HL-60 (cell line): ENCODE results near the gene NKD1.

Experiments used
- DNase-seq, 2 experiments: peaks; one replicate each; pipeline ENCODE4 v3.0.0-alpha.2; 2010 to 2020; ENCODE audit warnings: low read depth in 1 of 2, low spot score in 1 of 2
- H3K27ac ChIP-seq: fragments of 250-450 bp; sonication (Bioruptor Pico); replicated peaks from 2 replicates; pipeline ENCODE4 v1.5.1; 2020; ENCODE audit warnings: mild to moderate bottlenecking, moderate library complexity
- H3K27me3 ChIP-seq: fragments of 250-450 bp; sonication (Bioruptor Pico); 2 replicates; pipeline ENCODE4 v1.5.1; 2021; ENCODE audit warnings: mild to moderate bottlenecking, moderate library complexity; ENCODE audit not compliant: insufficient read depth, poor library complexity, severe bottlenecking
- H3K4me3 ChIP-seq: replicated peaks from 2 replicates; pipeline ENCODE4 v1.5.1; 2011; ENCODE audit warnings: mild to moderate bottlenecking, control low read depth, low read length; ENCODE audit not compliant: insufficient read depth
- GABPA ChIP-seq: IDR thresholded peaks from 2 replicates; pipeline ENCODE4 v1.6.1; 2012; ENCODE audit warnings: low read depth
- POLR2AphosphoS5 ChIP-seq: IDR thresholded peaks from 2 replicates; pipeline ENCODE4 v1.6.1; 2012; ENCODE audit warnings: low read depth
- SPI1 ChIP-seq: IDR thresholded peaks from 2 replicates; pipeline ENCODE4 v1.6.1; 2012; ENCODE audit warnings: low read depth, mild to moderate bottlenecking, borderline replicate concordance
- TF ChIP-seq, protein P1 (sequence below): IDR thresholded peaks from one replicate; pipeline ENCODE4 v1.5.1; 2011; ENCODE audit warnings: low read length, control low read depth, inconsistent platforms; ENCODE audit not compliant: insufficient read depth
- TF ChIP-seq, protein P2 (sequence below): IDR thresholded peaks from 2 replicates; pipeline ENCODE4 v1.6.1; 2012; ENCODE audit warnings: low read depth; ENCODE audit not compliant: insufficient replicate concordance

The NKD1 gene

DNA sequence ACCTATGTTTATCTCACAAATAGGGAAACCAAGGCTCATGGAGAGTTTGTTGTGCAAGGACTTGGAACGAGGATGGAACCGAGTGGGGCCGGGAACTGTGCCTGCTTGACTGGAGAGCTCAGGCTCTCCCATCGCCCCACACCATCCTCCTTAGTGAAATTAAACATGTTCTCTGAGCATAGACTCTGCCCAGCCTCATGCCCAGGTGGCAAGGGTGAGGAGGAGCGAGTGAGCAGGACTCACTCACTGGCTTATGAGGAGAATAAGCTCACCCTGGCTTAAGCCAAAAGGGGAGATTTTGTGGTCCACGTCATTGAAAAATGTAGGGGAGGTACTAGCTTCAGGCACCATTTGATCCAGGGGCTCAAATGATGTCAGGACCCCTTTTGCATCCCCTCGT is 44.8 kb downstream of the NKD1 start:
- TF ChIP-seq POLR2AphosphoS5 (no peak), SPI1 (no peak), GABPA (no peak)
- TF ChIP-seq, protein P1, sequence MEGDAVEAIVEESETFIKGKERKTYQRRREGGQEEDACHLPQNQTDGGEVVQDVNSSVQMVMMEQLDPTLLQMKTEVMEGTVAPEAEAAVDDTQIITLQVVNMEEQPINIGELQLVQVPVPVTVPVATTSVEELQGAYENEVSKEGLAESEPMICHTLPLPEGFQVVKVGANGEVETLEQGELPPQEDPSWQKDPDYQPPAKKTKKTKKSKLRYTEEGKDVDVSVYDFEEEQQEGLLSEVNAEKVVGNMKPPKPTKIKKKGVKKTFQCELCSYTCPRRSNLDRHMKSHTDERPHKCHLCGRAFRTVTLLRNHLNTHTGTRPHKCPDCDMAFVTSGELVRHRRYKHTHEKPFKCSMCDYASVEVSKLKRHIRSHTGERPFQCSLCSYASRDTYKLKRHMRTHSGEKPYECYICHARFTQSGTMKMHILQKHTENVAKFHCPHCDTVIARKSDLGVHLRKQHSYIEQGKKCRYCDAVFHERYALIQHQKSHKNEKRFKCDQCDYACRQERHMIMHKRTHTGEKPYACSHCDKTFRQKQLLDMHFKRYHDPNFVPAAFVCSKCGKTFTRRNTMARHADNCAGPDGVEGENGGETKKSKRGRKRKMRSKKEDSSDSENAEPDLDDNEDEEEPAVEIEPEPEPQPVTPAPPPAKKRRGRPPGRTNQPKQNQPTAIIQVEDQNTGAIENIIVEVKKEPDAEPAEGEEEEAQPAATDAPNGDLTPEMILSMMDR: no peak
- TF ChIP-seq, protein P2, sequence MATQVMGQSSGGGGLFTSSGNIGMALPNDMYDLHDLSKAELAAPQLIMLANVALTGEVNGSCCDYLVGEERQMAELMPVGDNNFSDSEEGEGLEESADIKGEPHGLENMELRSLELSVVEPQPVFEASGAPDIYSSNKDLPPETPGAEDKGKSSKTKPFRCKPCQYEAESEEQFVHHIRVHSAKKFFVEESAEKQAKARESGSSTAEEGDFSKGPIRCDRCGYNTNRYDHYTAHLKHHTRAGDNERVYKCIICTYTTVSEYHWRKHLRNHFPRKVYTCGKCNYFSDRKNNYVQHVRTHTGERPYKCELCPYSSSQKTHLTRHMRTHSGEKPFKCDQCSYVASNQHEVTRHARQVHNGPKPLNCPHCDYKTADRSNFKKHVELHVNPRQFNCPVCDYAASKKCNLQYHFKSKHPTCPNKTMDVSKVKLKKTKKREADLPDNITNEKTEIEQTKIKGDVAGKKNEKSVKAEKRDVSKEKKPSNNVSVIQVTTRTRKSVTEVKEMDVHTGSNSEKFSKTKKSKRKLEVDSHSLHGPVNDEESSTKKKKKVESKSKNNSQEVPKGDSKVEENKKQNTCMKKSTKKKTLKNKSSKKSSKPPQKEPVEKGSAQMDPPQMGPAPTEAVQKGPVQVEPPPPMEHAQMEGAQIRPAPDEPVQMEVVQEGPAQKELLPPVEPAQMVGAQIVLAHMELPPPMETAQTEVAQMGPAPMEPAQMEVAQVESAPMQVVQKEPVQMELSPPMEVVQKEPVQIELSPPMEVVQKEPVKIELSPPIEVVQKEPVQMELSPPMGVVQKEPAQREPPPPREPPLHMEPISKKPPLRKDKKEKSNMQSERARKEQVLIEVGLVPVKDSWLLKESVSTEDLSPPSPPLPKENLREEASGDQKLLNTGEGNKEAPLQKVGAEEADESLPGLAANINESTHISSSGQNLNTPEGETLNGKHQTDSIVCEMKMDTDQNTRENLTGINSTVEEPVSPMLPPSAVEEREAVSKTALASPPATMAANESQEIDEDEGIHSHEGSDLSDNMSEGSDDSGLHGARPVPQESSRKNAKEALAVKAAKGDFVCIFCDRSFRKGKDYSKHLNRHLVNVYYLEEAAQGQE: no peak
- Histone ChIP-seq H3K4me3 (no peak overlapping the region), H3K27ac (no peak overlapping the region), H3K27me3 (no peaks in the 10 kb centered on the region)
- DNase-seq: no peak

DNA sequence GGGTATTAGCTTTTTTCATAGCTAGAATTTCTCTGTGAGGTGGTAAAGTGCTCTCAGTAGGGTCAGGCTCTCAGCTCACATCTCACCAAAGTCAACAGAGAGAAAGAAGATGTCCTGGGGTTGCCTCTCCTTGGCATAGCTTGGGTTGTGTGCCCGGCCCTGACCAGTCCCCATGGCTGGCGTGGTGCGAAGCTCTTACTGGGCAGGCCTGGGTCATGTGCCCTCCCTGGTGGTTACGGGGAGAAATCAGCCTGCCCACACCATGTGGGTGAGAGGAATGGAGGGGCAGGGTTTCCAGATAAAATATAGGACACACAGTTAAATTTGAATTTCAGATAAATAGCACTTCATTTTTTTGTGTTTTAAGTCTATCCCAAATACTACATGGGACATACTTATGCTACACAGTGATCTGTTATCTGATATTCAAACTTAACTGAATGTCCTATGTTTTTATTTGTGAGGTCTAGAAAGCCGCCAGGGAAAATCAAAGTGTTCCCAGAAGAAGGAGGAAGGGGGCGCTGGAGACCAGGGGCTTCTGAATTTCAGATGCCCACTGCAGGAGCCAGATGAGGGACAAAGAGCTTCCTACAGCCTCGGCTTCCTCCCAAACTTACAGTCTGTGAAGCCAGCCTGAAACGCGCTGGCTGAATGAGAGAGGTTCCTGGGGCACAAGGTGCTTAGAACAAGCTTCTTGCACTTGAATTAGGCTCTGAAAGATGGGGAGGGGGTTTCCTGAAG is 45.4 kb downstream of the NKD1 start:
- Histone ChIP-seq H3K27me3 (no peaks in the 10 kb centered on the region), H3K4me3 (no peak overlapping the region), H3K27ac (no peak overlapping the region)
- no peak for DNase-seq
- TF ChIP-seq, protein P1: no peak

DNA sequence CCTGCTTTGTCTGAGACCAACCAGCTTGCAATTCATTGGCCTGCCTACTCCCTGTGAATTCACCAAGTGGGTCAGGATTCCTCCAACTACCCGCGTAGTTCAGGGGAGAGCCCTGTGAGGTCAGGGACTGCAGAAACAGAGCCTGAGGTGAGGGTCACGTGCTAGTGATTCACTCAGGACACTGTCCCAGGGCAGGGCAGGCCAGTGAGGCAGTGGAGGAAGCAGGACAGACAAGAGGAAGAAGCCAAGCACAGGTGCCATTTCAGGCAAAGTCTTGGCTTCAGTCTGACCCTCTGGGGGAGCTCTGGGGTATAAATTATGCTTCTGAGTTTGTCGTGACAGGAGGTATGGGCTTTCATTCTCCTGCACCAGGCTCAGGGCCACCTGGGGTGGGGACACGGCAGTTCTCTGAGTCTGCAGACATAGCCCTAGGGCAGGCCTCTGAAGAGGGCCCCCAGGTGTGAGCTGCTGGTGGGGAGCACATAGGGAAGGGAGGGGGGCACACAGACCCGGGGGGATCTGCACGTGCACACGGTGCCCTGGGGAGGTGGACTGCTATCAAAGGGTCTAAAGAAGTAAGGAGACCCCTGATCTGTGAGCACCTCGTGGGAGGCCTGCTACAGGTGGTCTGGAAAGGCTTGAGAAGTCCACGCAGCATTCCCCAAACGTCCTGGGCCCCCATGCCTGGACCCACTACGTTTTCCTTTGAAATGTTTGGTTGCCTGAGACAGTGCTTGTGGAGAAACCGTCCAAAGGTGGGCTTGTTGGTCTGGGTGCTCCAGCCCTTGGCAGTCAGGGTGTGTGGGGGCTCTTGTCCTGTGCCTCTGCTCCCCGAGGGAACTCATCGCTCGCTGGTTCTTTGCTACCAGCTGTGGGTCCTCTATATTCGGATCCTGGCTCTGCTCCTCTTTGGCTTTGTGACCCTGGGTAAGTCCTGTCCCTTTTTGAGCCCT is 46.4 kb downstream of the NKD1 start:
- no peaks in the 10 kb centered on the region for H3K27me3 ChIP-seq
- H3K27ac ChIP-seq: no peak overlapping the region
- TF ChIP-seq SPI1 (no peak), POLR2AphosphoS5 (no peak)
- DNase-seq: no peak
- no peak overlapping the region for H3K4me3 ChIP-seq

DNA sequence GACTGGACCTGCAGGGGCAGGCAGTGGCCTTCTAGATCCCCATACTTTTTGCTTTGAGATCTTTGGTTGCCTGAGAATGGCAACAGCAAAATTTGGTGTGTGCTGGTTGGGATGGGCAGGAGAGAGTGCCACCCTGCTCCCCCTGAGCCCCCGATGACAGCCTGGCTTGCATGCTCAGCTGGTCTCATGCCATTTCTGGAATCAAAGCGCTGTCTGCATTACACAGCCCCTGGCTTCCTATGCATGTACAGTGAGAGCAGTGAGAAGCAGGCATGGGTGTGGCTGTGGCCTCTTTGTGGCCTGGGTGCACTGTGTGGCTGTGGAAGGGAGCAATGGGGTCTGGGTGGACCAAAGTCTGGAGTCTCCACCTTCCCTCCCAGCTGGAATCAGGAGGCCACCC is 47.7 kb downstream of the NKD1 start:
- TF ChIP-seq SPI1: no peak
- TF ChIP-seq POLR2AphosphoS5: no peak
- TF ChIP-seq GABPA: no peak
- TF ChIP-seq, protein P1: no peak
- TF ChIP-seq, protein P2: no peak
- H3K4me3 ChIP-seq: no peak overlapping the region
- no peak overlapping the region for H3K27ac ChIP-seq
- no peak for DNase-seq
- H3K27me3 ChIP-seq: no peaks in the 10 kb centered on the region
